Ishikawa (cell line): ENCODE data around the gene GIMAP7.

Experiments used
- CEBPB ChIP-seq: IDR thresholded peaks from 2 replicates; pipeline ENCODE4 v1.6.1; 2012
- CREB1 ChIP-seq: IDR thresholded peaks from 2 replicates; pipeline ENCODE4 v1.6.1; 2012; ENCODE audit warnings: low read depth
- EGR1 ChIP-seq: IDR thresholded peaks from 2 replicates; pipeline ENCODE4 v1.6.1; 2012
- EP300 ChIP-seq: IDR thresholded peaks from 2 replicates; pipeline ENCODE4 v1.6.1; 2012; ENCODE audit warnings: borderline replicate concordance
- FOXM1 ChIP-seq: IDR thresholded peaks from 2 replicates; pipeline ENCODE4 v1.6.1; 2012; ENCODE audit warnings: low read depth, borderline replicate concordance
- NFIC ChIP-seq: IDR thresholded peaks from 2 replicates; pipeline ENCODE4 v1.6.1; 2012
- RAD21 ChIP-seq: IDR thresholded peaks from 2 replicates; pipeline ENCODE4 v1.6.1; 2012; ENCODE audit warnings: low read depth
- TAF1 ChIP-seq: IDR thresholded peaks from 2 replicates; pipeline ENCODE4 v1.6.1; 2012; ENCODE audit warnings: low read depth, mild to moderate bottlenecking
- TCF12 ChIP-seq: IDR thresholded peaks from 2 replicates; pipeline ENCODE4 v1.6.1; 2012; ENCODE audit warnings: low read depth
- TEAD4 ChIP-seq: IDR thresholded peaks from 2 replicates; pipeline ENCODE4 v1.6.1; 2012
- YY1 ChIP-seq: IDR thresholded peaks from 2 replicates; pipeline ENCODE4 v1.6.1; 2012; ENCODE audit warnings: low read depth
- ZBTB7A ChIP-seq: IDR thresholded peaks from 2 replicates; pipeline ENCODE4 v1.6.1; 2012; ENCODE audit warnings: low read depth
- TF ChIP-seq, protein P1 (sequence below): IDR thresholded peaks from 2 replicates; pipeline ENCODE4 v1.6.1; 2012; ENCODE audit warnings: low read depth, mild to moderate bottlenecking
- TF ChIP-seq, protein P2 (sequence below): IDR thresholded peaks from 2 replicates; pipeline ENCODE4 v1.6.1; 2012
- TF ChIP-seq, protein P3 (sequence below): IDR thresholded peaks from 2 replicates; pipeline ENCODE4 v1.6.1; 2012

Gene GIMAP7

DNA sequence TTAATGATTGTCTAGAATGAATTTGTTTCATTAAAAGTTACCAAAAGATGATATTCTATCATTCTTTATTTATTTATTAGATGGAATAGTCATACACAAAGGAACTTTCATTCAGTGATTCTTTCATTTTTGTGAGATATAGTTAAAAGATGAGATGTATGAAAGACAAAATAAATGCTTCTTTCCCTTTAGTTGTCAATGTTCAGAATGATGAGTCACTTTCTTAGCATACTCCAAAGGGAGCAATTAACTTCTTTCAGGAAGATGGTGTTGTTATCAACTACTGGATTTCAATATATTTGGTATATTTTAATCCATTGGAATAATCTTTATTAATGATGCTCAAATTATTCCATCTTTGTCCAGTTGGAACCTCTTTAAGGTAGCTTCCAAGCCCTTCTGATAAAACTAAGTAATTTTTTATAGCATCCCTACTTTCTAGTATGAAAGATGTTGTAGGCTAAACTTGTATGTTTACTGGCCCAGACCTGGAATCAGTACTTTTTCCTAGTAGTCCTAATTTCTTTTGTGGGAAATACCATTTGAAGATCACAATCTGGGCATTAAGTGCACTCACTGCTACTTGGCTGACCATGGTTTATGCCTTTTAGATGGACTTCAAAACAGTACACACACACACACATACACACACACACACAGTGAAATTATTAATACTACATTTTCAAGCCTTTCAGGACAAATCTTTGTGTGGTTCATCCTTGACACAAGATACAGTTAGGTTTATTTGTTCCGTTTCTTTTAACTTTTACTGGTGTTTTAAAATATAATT is 2.5 kb downstream of the GIMAP7 start:
- TF ChIP-seq, protein P1, sequence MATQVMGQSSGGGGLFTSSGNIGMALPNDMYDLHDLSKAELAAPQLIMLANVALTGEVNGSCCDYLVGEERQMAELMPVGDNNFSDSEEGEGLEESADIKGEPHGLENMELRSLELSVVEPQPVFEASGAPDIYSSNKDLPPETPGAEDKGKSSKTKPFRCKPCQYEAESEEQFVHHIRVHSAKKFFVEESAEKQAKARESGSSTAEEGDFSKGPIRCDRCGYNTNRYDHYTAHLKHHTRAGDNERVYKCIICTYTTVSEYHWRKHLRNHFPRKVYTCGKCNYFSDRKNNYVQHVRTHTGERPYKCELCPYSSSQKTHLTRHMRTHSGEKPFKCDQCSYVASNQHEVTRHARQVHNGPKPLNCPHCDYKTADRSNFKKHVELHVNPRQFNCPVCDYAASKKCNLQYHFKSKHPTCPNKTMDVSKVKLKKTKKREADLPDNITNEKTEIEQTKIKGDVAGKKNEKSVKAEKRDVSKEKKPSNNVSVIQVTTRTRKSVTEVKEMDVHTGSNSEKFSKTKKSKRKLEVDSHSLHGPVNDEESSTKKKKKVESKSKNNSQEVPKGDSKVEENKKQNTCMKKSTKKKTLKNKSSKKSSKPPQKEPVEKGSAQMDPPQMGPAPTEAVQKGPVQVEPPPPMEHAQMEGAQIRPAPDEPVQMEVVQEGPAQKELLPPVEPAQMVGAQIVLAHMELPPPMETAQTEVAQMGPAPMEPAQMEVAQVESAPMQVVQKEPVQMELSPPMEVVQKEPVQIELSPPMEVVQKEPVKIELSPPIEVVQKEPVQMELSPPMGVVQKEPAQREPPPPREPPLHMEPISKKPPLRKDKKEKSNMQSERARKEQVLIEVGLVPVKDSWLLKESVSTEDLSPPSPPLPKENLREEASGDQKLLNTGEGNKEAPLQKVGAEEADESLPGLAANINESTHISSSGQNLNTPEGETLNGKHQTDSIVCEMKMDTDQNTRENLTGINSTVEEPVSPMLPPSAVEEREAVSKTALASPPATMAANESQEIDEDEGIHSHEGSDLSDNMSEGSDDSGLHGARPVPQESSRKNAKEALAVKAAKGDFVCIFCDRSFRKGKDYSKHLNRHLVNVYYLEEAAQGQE = no peak
- TF ChIP-seq FOXM1 (no peak), TAF1 (no peak), ZBTB7A (no peak), CREB1 (no peak), TCF12 (no peak), TEAD4 (no peak), EGR1 (no peak), RAD21 (no peak), YY1 (no peak), EP300 (no peak), CEBPB (no peak), NFIC (no peak)
- TF ChIP-seq, protein P2, sequence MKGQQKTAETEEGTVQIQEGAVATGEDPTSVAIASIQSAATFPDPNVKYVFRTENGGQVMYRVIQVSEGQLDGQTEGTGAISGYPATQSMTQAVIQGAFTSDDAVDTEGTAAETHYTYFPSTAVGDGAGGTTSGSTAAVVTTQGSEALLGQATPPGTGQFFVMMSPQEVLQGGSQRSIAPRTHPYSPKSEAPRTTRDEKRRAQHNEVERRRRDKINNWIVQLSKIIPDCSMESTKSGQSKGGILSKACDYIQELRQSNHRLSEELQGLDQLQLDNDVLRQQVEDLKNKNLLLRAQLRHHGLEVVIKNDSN = no peak
- TF ChIP-seq, protein P3, sequence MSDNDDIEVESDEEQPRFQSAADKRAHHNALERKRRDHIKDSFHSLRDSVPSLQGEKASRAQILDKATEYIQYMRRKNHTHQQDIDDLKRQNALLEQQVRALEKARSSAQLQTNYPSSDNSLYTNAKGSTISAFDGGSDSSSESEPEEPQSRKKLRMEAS = no peak

DNA sequence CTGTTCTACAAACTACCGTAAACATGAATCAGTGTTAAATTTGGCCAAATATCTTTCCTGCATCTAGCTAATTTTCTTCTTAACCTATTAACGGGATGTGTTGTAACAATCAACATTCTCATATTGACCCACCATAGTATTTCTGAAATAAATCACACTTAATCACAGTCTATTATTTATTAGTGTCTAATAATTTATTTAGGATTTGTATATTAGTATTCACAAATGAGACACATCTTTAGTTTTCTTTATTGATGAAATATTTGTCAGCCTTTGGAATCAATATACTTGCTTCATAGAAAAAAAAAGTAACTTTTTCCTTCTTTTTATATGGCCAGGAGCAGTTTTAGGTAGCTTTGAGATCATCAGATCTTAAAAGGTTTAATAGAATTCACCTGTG is 4.6 kb downstream of the GIMAP7 start:
- no peak for TF ChIP-seq EP300
- TF ChIP-seq, protein P2 = no peak
- TF ChIP-seq, protein P3 = no peak
- no peak for TF ChIP-seq RAD21
- TF ChIP-seq YY1 = no peak
- no peak for TF ChIP-seq TAF1
- no peak for TF ChIP-seq CREB1
- TF ChIP-seq ZBTB7A = no peak
- TF ChIP-seq TCF12 = no peak
- TF ChIP-seq TEAD4 = no peak
- TF ChIP-seq NFIC = no peak
- no peak for TF ChIP-seq CEBPB
- TF ChIP-seq FOXM1 = no peak
- no peak for TF ChIP-seq EGR1
- TF ChIP-seq, protein P1 = no peak

DNA sequence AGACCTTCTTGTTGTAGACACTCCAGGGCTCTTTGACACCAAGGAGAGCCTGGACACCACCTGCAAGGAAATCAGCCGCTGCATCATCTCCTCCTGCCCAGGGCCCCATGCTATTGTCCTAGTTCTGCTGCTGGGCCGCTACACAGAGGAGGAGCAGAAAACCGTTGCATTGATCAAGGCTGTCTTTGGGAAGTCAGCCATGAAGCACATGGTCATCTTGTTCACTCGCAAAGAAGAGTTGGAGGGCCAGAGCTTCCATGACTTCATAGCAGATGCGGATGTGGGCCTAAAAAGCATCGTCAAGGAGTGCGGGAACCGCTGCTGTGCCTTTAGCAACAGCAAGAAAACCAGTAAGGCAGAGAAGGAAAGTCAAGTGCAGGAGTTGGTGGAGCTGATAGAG is 5.5 kb downstream of the GIMAP7 start:
- TF ChIP-seq, protein P3 = no peak
- no peak for TF ChIP-seq YY1
- TF ChIP-seq, protein P1 = no peak
- TF ChIP-seq RAD21 = no peak
- TF ChIP-seq CREB1 = no peak
- TF ChIP-seq TEAD4 = no peak
- no peak for TF ChIP-seq NFIC
- no peak for TF ChIP-seq EGR1
- TF ChIP-seq EP300 = no peak
- no peak for TF ChIP-seq TCF12

DNA sequence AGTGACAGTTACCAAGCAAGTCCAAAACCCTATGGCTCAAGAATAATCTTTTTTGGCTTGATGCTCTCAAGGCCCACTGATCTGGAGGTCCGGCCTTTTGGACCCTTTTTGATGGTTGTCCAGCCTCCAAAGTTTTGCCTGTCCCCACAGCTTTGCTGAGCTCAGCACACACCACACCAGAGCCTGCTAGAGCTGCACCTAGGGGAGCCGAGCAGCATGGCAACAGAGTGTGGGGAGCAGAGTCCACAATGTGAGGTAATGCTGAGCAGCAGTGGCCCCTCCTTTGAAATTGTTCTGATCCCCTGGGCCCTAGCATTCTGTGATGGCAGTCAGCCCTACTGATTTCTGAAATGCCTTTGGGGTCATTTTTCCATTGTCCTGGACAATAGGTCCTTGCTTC is 9.3 kb downstream of the GIMAP7 start:
- no peak for TF ChIP-seq TAF1
- TF ChIP-seq, protein P3 = no peak
- no peak for TF ChIP-seq EGR1
- no peak for TF ChIP-seq ZBTB7A
- no peak for TF ChIP-seq NFIC
- TF ChIP-seq, protein P2 = no peak
- TF ChIP-seq TCF12 = no peak
- TF ChIP-seq FOXM1 = no peak
- no peak for TF ChIP-seq TEAD4
- no peak for TF ChIP-seq YY1
- no peak for TF ChIP-seq CREB1
- no peak for TF ChIP-seq EP300
- TF ChIP-seq RAD21 = no peak
- TF ChIP-seq, protein P1 = no peak
- no peak for TF ChIP-seq CEBPB
